HepG2 (cell line): ENCODE measurements around the gene CAND1. TPM values are rescaled to one million over a fixed set of nuclear protein-coding genes. Genes with fewer than 3 reads are reported as not detected.

Experiments
- AGO1 ChIP-seq: fragments of 200-400 bp; formaldehyde crosslinking; IDR thresholded peaks from 2 replicates; pipeline ENCODE4 v1.6.1; 2017; ENCODE audit warnings: mild to moderate bottlenecking, low read depth, low read length, moderate library complexity; ENCODE audit not compliant: poor library complexity, severe bottlenecking
- ASH2L ChIP-seq: fragments of 300-600, 200-600 bp; sonication (generic); IDR thresholded peaks from 2 replicates; pipeline ENCODE4 v1.7.0; 2017; ENCODE audit warnings: low read depth, mild to moderate bottlenecking, moderate library complexity, mixed read lengths, low read length; ENCODE audit not compliant: insufficient read length
- BORCS8-MEF2B ChIP-seq: sonication (generic); formaldehyde crosslinking; IDR thresholded peaks from 2 replicates; pipeline ENCODE4 v1.8.0; 2022; ENCODE audit warnings: mild to moderate bottlenecking, missing genetic modification reagents
- GATAD2A ChIP-seq: IDR thresholded peaks from 2 replicates; pipeline ENCODE4 v1.6.1; 2016
- HMG20A ChIP-seq: IDR thresholded peaks from 2 replicates; pipeline ENCODE4 v1.6.1; 2016; ENCODE audit warnings: borderline replicate concordance
- KMT2A ChIP-seq: sonication (generic); formaldehyde crosslinking; IDR thresholded peaks from 2 replicates; pipeline ENCODE4 v1.4.0; 2020; ENCODE audit warnings: missing genetic modification reagents
- MTF1 ChIP-seq: sonication (generic); formaldehyde crosslinking; IDR thresholded peaks from 2 replicates; pipeline ENCODE4 v1.5.0; 2020; ENCODE audit warnings: missing genetic modification reagents
- NCOA2 ChIP-seq: sonication (generic); formaldehyde crosslinking; IDR thresholded peaks from 2 replicates; pipeline ENCODE4 v1.8.0; 2022; ENCODE audit warnings: inconsistent platforms
- NFKBIZ ChIP-seq: IDR thresholded peaks from 2 replicates; pipeline ENCODE4 v1.6.1; 2018; ENCODE audit warnings: missing genetic modification reagents, missing compliant biosample characterization
- SCMH1 ChIP-seq: sonication (generic); formaldehyde crosslinking; IDR thresholded peaks from 2 replicates; pipeline ENCODE4 v1.9.0; 2021; ENCODE audit warnings: missing genetic modification reagents, mild to moderate bottlenecking, borderline replicate concordance
- SKI ChIP-seq: fragments of 450-650 bp; IDR thresholded peaks from one replicate; pipeline ENCODE4 v1.6.1; 2018; ENCODE audit warnings: mild to moderate bottlenecking; ENCODE audit not compliant: partially characterized antibody
- SMAD3 ChIP-seq: sonication (generic); formaldehyde crosslinking; IDR thresholded peaks from 2 replicates; pipeline ENCODE4 v1.4.0; 2020; ENCODE audit warnings: missing genetic modification reagents
- TBX2 ChIP-seq: sonication (generic); formaldehyde crosslinking; IDR thresholded peaks from 2 replicates; pipeline ENCODE4 v1.5.0; 2020; ENCODE audit warnings: missing genetic modification reagents, mild to moderate bottlenecking, borderline replicate concordance
- TMF1 ChIP-seq: sonication (generic); formaldehyde crosslinking; IDR thresholded peaks from 2 replicates; pipeline ENCODE4 v1.8.1; 2022; ENCODE audit warnings: low read depth, missing genetic modification reagents
- ZFP36L1 ChIP-seq: sonication (generic); formaldehyde crosslinking; IDR thresholded peaks from 2 replicates; pipeline ENCODE4 v1.8.0; 2022; ENCODE audit warnings: mild to moderate bottlenecking, missing genetic modification reagents, moderate library complexity
- ZKSCAN5 ChIP-seq: sonication (generic); formaldehyde crosslinking; IDR thresholded peaks from 2 replicates; pipeline ENCODE4 v1.5.1; 2020; ENCODE audit warnings: mild to moderate bottlenecking, missing genetic modification reagents
- ZNF136 ChIP-seq: sonication (generic); formaldehyde crosslinking; IDR thresholded peaks from 2 replicates; pipeline ENCODE4 v1.8.1; 2022; ENCODE audit warnings: low read depth, mild to moderate bottlenecking, moderate library complexity, missing genetic modification reagents
- polyA plus RNA-seq, 8 experiments: library from polyadenylated mRNA; depleted of rRNA in 3 of 8; stranded (reverse) in 7 of 8; unstranded in 1 of 8; fragments of >200 nt; fragmentation: Illumina TruSeq in 4 of 8; extraction: Trizol in 4 of 8; gene quantifications; 2 replicates each; pipeline versions ENCODE4 v1.2.1 to v1.2.3, GENCODE V29; 2011 to 2016; ENCODE audit warnings: low read depth in 4 of 8, missing spikeins in 1 of 8, mixed read lengths in 1 of 8; ENCODE audit not compliant: insufficient read depth in 1 of 8
- total RNA-seq, 5 experiments: library from RNA; depleted of rRNA; stranded (reverse); fragments of >200 nt; fragmentation: Illumina TruSeq; extraction: Trizol; gene quantifications; 2 replicates each; pipeline ENCODE4 v1.2.3, GENCODE V29; 2016; ENCODE audit warnings: low read depth in 1 of 5
- TF ChIP-seq, protein P1 (sequence below): sonication (generic); formaldehyde crosslinking; IDR thresholded peaks from 2 replicates; pipeline ENCODE4 v1.5.1; 2020; ENCODE audit warnings: mild to moderate bottlenecking, missing genetic modification reagents, moderate library complexity
- TF ChIP-seq, protein P2 (sequence below): sonication (generic); formaldehyde crosslinking; IDR thresholded peaks from 2 replicates; pipeline ENCODE4 v1.4.0; 2020; ENCODE audit warnings: mild to moderate bottlenecking, low read depth, missing genetic modification reagents
- TF ChIP-seq, protein P3 (sequence below): sonication (generic); formaldehyde crosslinking; IDR thresholded peaks from 2 replicates; pipeline ENCODE4 v1.4.0; 2020; ENCODE audit warnings: missing genetic modification reagents, low read depth, mild to moderate bottlenecking, borderline replicate concordance
- TF ChIP-seq, protein P4 (sequence below): sonication (generic); formaldehyde crosslinking; IDR thresholded peaks from 2 replicates; pipeline ENCODE4 v1.4.0; 2020; ENCODE audit warnings: missing genetic modification reagents

CAND1 gene
- total and polyA plus RNA-seq, 2 of the 13 experiments (the other 11 are each of a cell fraction or from before 2014, with no cell fraction given) = 56.2 to 138 TPM

DNA sequence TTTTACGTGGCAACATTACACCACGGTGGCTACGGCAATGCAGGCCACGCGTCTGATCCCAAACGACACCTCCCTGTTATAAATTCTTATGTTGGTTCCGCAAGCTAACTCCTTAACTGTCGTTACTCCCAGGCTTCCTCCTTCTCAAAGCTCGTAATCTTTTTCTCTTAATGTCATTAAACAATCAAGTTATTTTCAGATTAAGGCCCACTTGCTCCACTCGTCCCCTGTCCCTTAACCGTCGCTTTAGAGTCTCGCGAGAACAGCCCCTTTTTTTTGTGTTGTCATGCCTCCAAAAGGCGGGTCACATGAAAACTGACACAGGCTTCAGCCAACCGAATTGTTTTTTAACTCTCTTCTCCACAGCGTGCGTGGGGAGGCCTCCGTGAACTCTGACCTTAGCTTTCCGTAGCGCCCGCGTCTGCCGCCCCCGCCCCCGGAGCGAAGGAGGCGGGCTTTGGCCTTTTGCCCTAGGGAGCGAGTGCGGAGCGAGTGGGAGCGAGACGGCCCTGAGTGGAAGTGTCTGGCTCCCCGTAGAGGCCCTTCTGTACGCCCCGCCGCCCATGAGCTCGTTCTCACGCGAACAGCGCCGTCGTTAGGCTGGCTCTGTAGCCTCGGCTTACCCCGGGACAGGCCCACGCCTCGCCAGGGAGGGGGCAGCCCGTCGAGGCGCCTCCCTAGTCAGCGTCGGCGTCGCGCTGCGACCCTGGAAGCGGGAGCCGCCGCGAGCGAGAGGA, at the start of gene CAND1 (continued):
- TF ChIP-seq, protein P1, sequence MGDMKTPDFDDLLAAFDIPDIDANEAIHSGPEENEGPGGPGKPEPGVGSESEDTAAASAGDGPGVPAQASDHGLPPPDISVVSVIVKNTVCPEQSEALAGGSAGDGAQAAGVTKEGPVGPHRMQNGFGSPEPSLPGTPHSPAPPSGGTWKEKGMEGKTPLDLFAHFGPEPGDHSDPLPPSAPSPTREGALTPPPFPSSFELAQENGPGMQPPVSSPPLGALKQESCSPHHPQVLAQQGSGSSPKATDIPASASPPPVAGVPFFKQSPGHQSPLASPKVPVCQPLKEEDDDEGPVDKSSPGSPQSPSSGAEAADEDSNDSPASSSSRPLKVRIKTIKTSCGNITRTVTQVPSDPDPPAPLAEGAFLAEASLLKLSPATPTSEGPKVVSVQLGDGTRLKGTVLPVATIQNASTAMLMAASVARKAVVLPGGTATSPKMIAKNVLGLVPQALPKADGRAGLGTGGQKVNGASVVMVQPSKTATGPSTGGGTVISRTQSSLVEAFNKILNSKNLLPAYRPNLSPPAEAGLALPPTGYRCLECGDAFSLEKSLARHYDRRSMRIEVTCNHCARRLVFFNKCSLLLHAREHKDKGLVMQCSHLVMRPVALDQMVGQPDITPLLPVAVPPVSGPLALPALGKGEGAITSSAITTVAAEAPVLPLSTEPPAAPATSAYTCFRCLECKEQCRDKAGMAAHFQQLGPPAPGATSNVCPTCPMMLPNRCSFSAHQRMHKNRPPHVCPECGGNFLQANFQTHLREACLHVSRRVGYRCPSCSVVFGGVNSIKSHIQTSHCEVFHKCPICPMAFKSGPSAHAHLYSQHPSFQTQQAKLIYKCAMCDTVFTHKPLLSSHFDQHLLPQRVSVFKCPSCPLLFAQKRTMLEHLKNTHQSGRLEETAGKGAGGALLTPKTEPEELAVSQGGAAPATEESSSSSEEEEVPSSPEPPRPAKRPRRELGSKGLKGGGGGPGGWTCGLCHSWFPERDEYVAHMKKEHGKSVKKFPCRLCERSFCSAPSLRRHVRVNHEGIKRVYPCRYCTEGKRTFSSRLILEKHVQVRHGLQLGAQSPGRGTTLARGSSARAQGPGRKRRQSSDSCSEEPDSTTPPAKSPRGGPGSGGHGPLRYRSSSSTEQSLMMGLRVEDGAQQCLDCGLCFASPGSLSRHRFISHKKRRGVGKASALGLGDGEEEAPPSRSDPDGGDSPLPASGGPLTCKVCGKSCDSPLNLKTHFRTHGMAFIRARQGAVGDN = peak; percentile 88
- peak; percentile 88 for TF ChIP-seq ASH2L
- TF ChIP-seq NCOA2 = peak; percentile 40
- TF ChIP-seq TBX2 = peak; percentile 65
- TF ChIP-seq SMAD3 (CRISPR knock-in tag) = peak; percentile 63; the same call in 1 of the 2 replicates
- no peak; the same call in 1 of the 2 replicates for TF ChIP-seq NFKBIZ
- TF ChIP-seq ZFP36L1 (CRISPR knock-in tag) = peak; percentile 80; the same call in 1 of the 2 replicates
- TF ChIP-seq, protein P2, sequence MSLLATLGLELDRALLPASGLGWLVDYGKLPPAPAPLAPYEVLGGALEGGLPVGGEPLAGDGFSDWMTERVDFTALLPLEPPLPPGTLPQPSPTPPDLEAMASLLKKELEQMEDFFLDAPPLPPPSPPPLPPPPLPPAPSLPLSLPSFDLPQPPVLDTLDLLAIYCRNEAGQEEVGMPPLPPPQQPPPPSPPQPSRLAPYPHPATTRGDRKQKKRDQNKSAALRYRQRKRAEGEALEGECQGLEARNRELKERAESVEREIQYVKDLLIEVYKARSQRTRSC (CRISPR knock-in tag) = no peak
- 0 out of 2 replicates have a peak, but pooled peaks have one; percentile 71 for TF ChIP-seq MTF1 (CRISPR knock-in tag)
- TF ChIP-seq GATAD2A (CRISPR knock-in tag) = peak; percentile 85
- no peak for TF ChIP-seq SCMH1
- TF ChIP-seq, protein P3, sequence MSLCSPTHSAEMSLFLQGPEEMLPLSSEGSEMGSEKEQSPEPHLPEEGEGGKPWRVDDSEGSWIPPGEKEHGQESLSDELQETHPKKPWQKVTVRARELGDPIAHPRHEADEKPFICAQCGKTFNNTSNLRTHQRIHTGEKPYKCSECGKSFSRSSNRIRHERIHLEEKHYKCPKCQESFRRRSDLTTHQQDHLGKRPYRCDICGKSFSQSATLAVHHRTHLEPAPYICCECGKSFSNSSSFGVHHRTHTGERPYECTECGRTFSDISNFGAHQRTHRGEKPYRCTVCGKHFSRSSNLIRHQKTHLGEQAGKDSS (CRISPR knock-in tag) = peak; percentile 79; the same call in 1 of the 2 replicates
- TF ChIP-seq HMG20A (CRISPR knock-in tag) = no peak
- TF ChIP-seq ZNF136 = no peak; the same call in 1 of the 2 replicates
- peak; percentile 91 for TF ChIP-seq KMT2A (CRISPR knock-in tag)
- peak; percentile 15 for TF ChIP-seq AGO1
- TF ChIP-seq BORCS8-MEF2B = peak; percentile 82; the same call in 1 of the 2 replicates
- no peak for TF ChIP-seq TMF1 (CRISPR knock-in tag)
- peak; percentile 89 for TF ChIP-seq SKI
- TF ChIP-seq ZKSCAN5 (CRISPR knock-in tag) = no peak
- TF ChIP-seq, protein P4, sequence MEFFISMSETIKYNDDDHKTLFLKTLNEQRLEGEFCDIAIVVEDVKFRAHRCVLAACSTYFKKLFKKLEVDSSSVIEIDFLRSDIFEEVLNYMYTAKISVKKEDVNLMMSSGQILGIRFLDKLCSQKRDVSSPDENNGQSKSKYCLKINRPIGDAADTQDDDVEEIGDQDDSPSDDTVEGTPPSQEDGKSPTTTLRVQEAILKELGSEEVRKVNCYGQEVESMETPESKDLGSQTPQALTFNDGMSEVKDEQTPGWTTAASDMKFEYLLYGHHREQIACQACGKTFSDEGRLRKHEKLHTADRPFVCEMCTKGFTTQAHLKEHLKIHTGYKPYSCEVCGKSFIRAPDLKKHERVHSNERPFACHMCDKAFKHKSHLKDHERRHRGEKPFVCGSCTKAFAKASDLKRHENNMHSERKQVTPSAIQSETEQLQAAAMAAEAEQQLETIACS (CRISPR knock-in tag) = no peak
